ENCODE measurements around the gene ELP1.

DNA sequence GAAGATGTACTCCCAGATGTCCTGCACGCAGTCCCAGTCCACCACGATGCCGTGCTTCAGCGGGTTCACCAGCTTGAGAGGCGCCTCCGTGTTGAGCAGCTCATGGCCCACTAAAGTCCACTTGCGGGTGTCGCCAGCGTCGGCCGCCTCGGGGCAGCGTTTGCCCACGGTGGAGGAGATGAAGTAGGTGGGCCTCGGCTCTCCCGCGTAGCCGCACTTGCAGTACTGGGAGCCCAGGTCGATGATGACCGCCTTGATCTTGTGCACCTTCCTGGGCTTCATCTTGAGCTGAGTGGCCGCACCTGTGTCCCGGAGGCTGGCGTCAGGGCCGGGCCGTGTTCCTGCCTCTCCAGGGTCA lies 78.4 kb downstream of the ELP1 start:
- TF ChIP-seq, protein P1, sequence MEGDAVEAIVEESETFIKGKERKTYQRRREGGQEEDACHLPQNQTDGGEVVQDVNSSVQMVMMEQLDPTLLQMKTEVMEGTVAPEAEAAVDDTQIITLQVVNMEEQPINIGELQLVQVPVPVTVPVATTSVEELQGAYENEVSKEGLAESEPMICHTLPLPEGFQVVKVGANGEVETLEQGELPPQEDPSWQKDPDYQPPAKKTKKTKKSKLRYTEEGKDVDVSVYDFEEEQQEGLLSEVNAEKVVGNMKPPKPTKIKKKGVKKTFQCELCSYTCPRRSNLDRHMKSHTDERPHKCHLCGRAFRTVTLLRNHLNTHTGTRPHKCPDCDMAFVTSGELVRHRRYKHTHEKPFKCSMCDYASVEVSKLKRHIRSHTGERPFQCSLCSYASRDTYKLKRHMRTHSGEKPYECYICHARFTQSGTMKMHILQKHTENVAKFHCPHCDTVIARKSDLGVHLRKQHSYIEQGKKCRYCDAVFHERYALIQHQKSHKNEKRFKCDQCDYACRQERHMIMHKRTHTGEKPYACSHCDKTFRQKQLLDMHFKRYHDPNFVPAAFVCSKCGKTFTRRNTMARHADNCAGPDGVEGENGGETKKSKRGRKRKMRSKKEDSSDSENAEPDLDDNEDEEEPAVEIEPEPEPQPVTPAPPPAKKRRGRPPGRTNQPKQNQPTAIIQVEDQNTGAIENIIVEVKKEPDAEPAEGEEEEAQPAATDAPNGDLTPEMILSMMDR (optimal IDR thresholded peaks at IDR 0.05 in 1 of 3, IDR thresholded peaks at IDR 0.05 in 1 of 3, conservative IDR thresholded peaks at IDR 0.05 in 1 of 3; ENCODE audit: extremely low read depth in 1 of 3, insufficient read depth in 2 of 3, low read length in 3 of 3), result no peak
- no peak for TF ChIP-seq EZH2 (IDR thresholded peaks at IDR 0.05; ENCODE audit: low read length)
